ENCODE results near the gene ECI2. TPM values are rescaled to one million over a fixed set of nuclear protein-coding genes. Genes with fewer than 3 reads are reported as not detected.
A peak's percentile ranks its signal among the peaks of the same experiment; 100 is the strongest.
"Not testable (repeated sequence)": the region's sequence is repeated elsewhere in the genome, so short reads cannot be mapped to it uniquely, and the experiment has no call there.

The ECI2 gene
- total RNA-seq, 1 donor from 2014 or later: 26.3 TPM

DNA sequence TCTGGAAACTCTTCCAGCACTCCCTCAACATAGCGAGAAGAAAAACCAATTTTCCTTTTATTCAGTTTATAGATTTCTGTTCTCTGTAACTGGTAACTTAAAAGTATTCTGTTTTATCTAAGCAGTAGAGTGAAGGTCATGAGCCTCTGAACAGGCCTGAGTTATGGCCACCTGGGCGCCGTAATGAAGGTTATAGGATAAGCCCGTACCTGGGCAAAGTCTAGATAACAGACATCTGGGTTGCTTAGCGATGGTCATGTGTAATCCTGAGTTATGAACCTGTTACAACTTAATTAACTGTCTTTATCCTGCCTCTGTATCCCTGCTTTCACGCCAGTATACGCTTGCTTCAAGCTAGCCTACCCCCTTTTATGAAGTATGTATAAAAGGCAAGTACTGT lies 43.4 kb downstream of the ECI2 start:
- no peaks in the 10 kb centered on the region for H3K36me3 ChIP-seq (ENCODE audit: control insufficient read depth, insufficient read depth, low read length)
- FAIRE-seq (no peak), DNase-seq (ENCODE audit: low read depth) (no peak)
- TF ChIP-seq CTCF (IDR thresholded peaks at IDR 0.05; ENCODE audit: insufficient read depth, low read length, severe bottlenecking): no peak
- no peaks in the 10 kb centered on the region for H3K27me3 ChIP-seq (ENCODE audit: control insufficient read depth, insufficient read depth, low read length)
- H3K4me3 ChIP-seq (ENCODE audit: low read depth, low read length): no peak overlapping the region

GRCh38 chr6:4090043-4090442 lies 45.3 kb downstream of the ECI2 start:
- H3K36me3 ChIP-seq (ENCODE audit: control insufficient read depth, insufficient read depth, low read length); DNase-seq (ENCODE audit: low read depth); FAIRE-seq; H3K27me3 ChIP-seq (ENCODE audit: control insufficient read depth, insufficient read depth, low read length); H3K4me3 ChIP-seq (ENCODE audit: low read depth, low read length): not testable (repeated sequence)

GRCh38 chr6:4088704-4089103 lies 46.7 kb downstream of the ECI2 start:
- no peak for FAIRE-seq
- no peak for TF ChIP-seq CTCF (IDR thresholded peaks at IDR 0.05; ENCODE audit: insufficient read depth, low read length, severe bottlenecking)

DNA sequence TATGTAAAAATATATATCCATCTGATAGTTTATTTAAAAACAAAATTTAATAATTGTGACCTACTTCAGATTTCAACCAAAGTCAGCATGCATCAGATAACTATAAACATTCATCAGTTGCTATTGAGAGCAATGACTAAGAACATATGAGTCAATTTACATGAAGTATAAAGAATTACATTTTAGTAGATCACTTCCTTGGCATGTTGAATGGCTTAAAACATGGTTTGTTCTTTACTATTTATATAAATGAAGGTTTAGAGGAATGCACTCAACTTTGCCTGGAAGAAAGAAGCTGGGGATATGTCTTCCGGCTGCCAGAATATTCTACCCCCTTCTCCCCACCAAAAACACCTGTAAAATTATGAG lies 50.1 kb downstream of the ECI2 start:
- peak; percentile 78 for DNase-seq (ENCODE audit: low read depth)
- FAIRE-seq: no peak
- TF ChIP-seq CTCF (IDR thresholded peaks at IDR 0.05; ENCODE audit: insufficient read depth, low read length, severe bottlenecking): no peak
- Histone ChIP-seq H3K4me3 (ENCODE audit: low read depth, low read length) (no peak overlapping the region), H3K27me3 (ENCODE audit: control insufficient read depth, insufficient read depth, low read length) (no peaks in the 10 kb centered on the region), H3K36me3 (ENCODE audit: control insufficient read depth, insufficient read depth, low read length) (no peaks in the 10 kb centered on the region)

More at GRCh38 chr6:4088704-4089103, 46.7 kb downstream of the ECI2 start:
- Histone ChIP-seq H3K27me3 (ENCODE audit: control insufficient read depth, insufficient read depth, low read length) (no peaks in the 10 kb centered on the region), H3K4me3 (ENCODE audit: low read depth, low read length) (no peak overlapping the region), H3K36me3 (ENCODE audit: control insufficient read depth, insufficient read depth, low read length) (no peaks in the 10 kb centered on the region)
- DNase-seq (ENCODE audit: low read depth): no peak

GRCh38 chr6:4084444-4085331 lies 50.7 kb downstream of the ECI2 start:
- FAIRE-seq (no peak), DNase-seq (ENCODE audit: low read depth) (no peak)
- no peak overlapping the region for H3K4me3 ChIP-seq (ENCODE audit: low read depth, low read length)
- no peak for TF ChIP-seq CTCF (IDR thresholded peaks at IDR 0.05; ENCODE audit: insufficient read depth, low read length, severe bottlenecking)
- H3K36me3 ChIP-seq (ENCODE audit: control insufficient read depth, insufficient read depth, low read length): no peaks in the 10 kb centered on the region
- no peaks in the 10 kb centered on the region for H3K27me3 ChIP-seq (ENCODE audit: control insufficient read depth, insufficient read depth, low read length)

DNA sequence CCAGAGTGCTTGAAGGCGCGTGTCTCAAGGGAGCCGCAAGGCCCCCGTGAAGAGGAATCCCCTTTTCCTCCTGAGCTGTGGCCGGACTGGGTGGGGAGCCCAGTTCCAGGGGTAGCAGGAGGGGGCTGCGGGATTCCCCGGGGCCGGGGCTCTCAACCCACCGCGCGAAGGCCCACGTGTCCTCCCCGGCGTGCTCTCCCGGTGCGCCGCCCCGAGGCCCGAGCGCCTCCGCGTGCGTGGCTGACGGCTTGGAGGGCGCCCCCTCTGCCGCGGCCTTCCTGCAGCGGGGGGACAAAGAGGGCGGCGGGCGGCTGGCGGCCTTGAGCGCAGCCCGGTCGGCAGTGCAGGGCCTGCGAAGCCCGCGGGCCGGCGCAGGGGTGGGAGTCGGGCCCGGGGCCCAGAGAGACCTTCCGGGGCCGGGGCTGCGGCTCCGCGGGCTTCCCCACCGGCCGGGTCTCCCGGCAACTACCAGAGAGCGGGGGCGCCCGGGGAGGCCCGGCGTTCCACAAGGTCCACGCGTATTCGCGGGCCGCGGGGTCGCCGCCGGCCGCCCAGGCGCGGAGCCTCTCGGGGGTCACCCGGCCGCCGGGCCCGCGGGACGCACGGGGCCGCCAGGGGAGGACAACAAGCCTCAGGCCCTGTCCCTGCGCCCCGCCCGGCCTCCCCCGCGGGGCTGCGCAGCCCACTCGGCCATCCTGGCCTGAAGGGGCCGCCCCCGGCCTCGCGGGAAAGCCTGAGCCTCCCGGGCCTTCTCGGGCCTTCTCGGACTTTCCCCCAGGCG lies 56.5 kb downstream of the ECI2 start, which contains the start of gene FAM217A:
Gene FAM217A (minus strand): TSS at position 447 of the 781 bp plus-strand sequence. CDS start 1,723 bp downstream, outside the sequence.
- no peak for FAIRE-seq
- H3K4me3 ChIP-seq (ENCODE audit: low read depth, low read length): no peak within 1 kb of the TSS
- no peak for DNase-seq (ENCODE audit: low read depth)
- H3K27me3 ChIP-seq (ENCODE audit: control insufficient read depth, insufficient read depth, low read length): no peaks in the 10 kb centered on the region
- no peaks in the 10 kb centered on the region for H3K36me3 ChIP-seq (ENCODE audit: control insufficient read depth, insufficient read depth, low read length)
- no peak for TF ChIP-seq CTCF (IDR thresholded peaks at IDR 0.05; ENCODE audit: insufficient read depth, low read length, severe bottlenecking)

Measured in bronchial epithelial cell (primary cell).